ENCODE data around the gene EIF4E.
"Not testable (repeated sequence)": the region's sequence is repeated elsewhere in the genome, so short reads cannot be mapped to it uniquely, and the experiment has no call there.

Gene EIF4E

GRCh38 chr4:98833384-98833783, 95.5 kb downstream of the EIF4E start:
- Histone ChIP-seq H3K36me3 (ENCODE audit: control insufficient read depth, insufficient read depth, low read length) (no peaks in the 10 kb centered on the region), H3K4me3 (replicated peaks; ENCODE audit: low read depth, low read length) (no peak overlapping the region)
- no peak for TF ChIP-seq CTCF (IDR thresholded peaks at IDR 0.05; ENCODE audit: insufficient read depth, low read length, poor library complexity, severe bottlenecking)

GRCh38 chr4:98831036-98831435, 97.9 kb downstream of the EIF4E start:
- not testable (repeated sequence) for DNase-seq (ENCODE audit: extremely low read depth, insufficient read length); H3K27me3 ChIP-seq (replicated peaks; ENCODE audit: control insufficient read depth, insufficient read depth, low read length); H3K36me3 ChIP-seq (ENCODE audit: control insufficient read depth, insufficient read depth, low read length); H3K4me3 ChIP-seq (replicated peaks; ENCODE audit: low read depth, low read length)

More at GRCh38 chr4:98833384-98833783, 95.5 kb downstream of the EIF4E start:
- no peaks in the 10 kb centered on the region for H3K27me3 ChIP-seq (replicated peaks; ENCODE audit: control insufficient read depth, insufficient read depth, low read length)
- no peak for DNase-seq (ENCODE audit: extremely low read depth, insufficient read length)

Data from GM06990 (cell line).